HG03558 (cell line): Measurements from ENCODE around the gene ANKRD11.
"Not testable (repeated sequence)": the region's sequence is repeated elsewhere in the genome, so short reads cannot be mapped to it uniquely, and the experiment has no call there.

Source experiments
- ATAC-seq: cut with Tn5 transposase; IDR thresholded peaks from one replicate; pipeline ENCODE4 v1.9.1; 2021; ENCODE audit warnings: moderate number of reproducible peaks; ENCODE audit not compliant: unreplicated experiment; ENCODE audit errors: extremely low read depth

The ANKRD11 gene

GRCh38 chr16:89454378-89455125 lies 35.8 kb downstream of the ANKRD11 start:
- ATAC-seq, result not testable (repeated sequence)

GRCh38 chr16:89453501-89454321 lies 36.6 kb downstream of the ANKRD11 start:
- ATAC-seq, result no peak

GRCh38 chr16:89452925-89453324 lies 37.4 kb downstream of the ANKRD11 start:
- ATAC-seq, result no peak

- ATAC-seq, result no peak
Observed at GRCh38 chr16:89452241-89452640, 38.1 kb downstream of the ANKRD11 start.

GRCh38 chr16:89450537-89450936 lies 39.8 kb downstream of the ANKRD11 start:
- no peak for ATAC-seq

GRCh38 chr16:89449726-89450335 lies 40.5 kb downstream of the ANKRD11 start:
- ATAC-seq, result no peak

GRCh38 chr16:89448656-89449055 lies 41.7 kb downstream of the ANKRD11 start:
- ATAC-seq, result no peak

- no peak for ATAC-seq
Observed at GRCh38 chr16:89446975-89447293, 43.4 kb downstream of the ANKRD11 start.

GRCh38 chr16:89446136-89446974 lies 44.0 kb downstream of the ANKRD11 start:
- no peak for ATAC-seq

- no peak for ATAC-seq
Observed at GRCh38 chr16:89445166-89445565, 45.2 kb downstream of the ANKRD11 start.

- ATAC-seq, result no peak
Observed at GRCh38 chr16:89444728-89445127, 45.6 kb downstream of the ANKRD11 start.

GRCh38 chr16:89444151-89444723 lies 46.1 kb downstream of the ANKRD11 start:
- no peak for ATAC-seq

GRCh38 chr16:89443727-89444084 lies 46.7 kb downstream of the ANKRD11 start:
- ATAC-seq, result no peak

GRCh38 chr16:89442990-89443726 lies 47.2 kb downstream of the ANKRD11 start:
- no peak for ATAC-seq

- no peak for ATAC-seq
Observed at GRCh38 chr16:89442588-89442987, 47.8 kb downstream of the ANKRD11 start.

GRCh38 chr16:89439659-89440058 lies 50.7 kb downstream of the ANKRD11 start:
- no peak for ATAC-seq

- no peak for ATAC-seq
Observed at GRCh38 chr16:89437991-89438390, 52.4 kb downstream of the ANKRD11 start.

GRCh38 chr16:89437251-89437987 lies 52.9 kb downstream of the ANKRD11 start:
- ATAC-seq, result no peak

GRCh38 chr16:89436366-89436765 lies 54.0 kb downstream of the ANKRD11 start:
- no peak for ATAC-seq
